HG03521 (cell line): ENCODE results near the gene PLEKHH2.
"Not testable (repeated sequence)": the region's sequence is repeated elsewhere in the genome, so short reads cannot be mapped to it uniquely, and the experiment has no call there.

Experiments
- ATAC-seq: cut with Tn5 transposase; IDR thresholded peaks from one replicate; pipeline ENCODE4 v1.9.1; 2021; ENCODE audit warnings: mild to moderate bottlenecking, moderate library complexity; ENCODE audit not compliant: unreplicated experiment

PLEKHH2 gene

GRCh38 chr2:43636153-43636552 lies 907 bp upstream of the PLEKHH2 start:
- ATAC-seq = not testable (repeated sequence)

DNA sequence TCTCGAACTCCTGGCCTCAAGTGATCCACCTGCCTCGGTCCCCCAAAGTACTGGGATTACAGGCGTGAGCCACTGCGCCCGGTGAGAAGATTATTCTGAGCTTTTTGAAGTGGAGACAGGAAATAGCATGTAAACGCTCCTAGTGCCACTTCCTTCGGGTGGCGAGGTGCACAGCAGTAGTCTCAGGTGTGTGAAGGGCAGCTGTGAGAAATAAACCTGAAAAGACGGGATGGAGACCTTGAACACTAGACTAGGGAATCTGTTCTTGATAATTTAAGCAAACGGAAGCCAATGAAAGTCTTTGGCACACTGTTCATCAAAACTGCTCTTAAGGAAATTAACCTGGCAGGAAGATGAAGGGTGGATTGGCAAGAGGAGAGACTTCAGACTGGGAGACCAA lies 439 bp upstream of the PLEKHH2 start:
- ATAC-seq = no peak

DNA sequence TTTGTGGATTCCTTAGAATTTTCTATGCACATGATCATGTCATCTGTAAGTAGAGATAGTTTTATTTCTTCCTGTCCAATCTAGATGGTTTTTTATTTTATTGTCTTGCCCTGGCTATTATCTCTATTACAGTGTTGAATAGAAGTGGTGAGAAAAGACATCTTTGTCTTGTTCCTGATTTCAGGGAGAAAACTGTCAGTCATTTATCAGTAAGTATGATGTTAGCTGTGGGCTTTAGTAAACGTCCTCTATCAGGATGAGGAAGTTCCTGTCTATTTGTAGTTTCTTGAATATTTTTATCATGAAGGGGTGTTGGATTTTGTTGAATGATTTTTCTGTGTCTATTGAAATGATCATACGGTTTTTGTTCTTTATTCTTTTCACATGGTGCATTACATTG lies 5.3 kb downstream of the PLEKHH2 start:
- ATAC-seq = no peak

GRCh38 chr2:43643680-43644079 lies 6.6 kb downstream of the PLEKHH2 start:
- ATAC-seq = no peak

DNA sequence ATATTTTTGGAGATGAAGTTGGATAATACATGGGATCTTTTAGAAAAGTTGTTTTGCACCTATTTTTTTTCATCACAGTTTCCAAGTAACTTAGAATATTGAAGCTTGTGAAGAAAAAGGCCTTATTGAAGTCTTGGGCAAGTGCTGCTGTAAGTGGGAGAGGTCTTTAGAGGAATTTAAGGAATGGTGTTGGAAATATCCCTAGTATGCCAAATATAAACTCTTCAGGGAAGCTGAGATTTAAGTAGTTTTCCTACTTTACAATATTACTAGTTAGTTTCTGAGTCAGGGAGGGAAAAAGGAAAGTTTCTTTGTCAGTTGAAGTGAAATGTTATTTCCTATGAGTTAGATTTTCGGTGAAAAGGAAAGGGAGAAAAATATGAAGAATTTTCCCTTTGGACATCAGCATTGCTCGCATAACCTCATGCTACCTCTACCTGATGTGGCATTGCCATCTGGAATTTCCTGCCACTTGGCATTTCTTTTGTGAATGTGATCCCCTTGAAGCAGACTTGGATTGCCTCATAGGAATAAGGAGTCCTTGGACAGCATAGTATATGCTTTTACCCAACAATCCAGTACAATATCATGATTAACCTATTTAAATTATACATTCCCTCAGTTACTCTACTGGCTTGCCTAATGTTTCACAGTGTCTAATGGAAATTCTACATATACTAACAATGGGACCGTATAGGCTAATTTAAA lies 12.1 kb downstream of the PLEKHH2 start:
- no peak for ATAC-seq

GRCh38 chr2:43653506-43653905 lies 16.4 kb downstream of the PLEKHH2 start:
- ATAC-seq = no peak

- no peak for ATAC-seq
Measured at GRCh38 chr2:43657241-43657640, 20.2 kb downstream of the PLEKHH2 start.

DNA sequence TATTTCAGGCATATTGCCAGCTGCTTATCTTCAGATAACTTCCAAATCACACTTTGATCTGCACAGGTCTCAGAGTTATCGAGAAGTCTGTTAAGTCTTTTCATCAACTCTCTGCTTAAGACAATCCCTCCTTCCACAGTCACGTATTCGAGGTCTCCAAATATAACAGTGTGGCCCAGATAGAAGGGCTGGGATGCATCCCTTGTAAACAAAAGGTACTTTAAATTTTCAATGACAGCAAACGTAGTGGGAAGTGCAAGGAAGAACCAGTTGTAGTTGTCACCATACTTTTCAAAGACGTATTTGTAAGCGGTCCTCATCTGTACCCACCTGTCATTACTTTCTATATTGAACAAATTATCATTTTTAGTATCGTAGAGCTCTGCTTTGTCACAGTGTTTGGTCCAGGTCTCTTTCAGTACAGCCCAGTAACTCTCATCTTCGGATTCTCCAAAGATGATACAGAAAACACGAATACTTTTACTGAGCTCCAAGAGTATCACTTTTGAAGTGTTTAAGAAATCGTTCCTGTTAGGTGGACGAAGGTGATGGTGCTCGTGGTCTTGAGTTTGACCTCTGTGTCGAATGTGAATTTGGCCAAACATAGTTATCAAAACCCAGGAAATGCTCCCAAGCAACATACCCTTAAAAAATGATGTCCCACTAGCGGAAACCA lies 38.7 kb downstream of the PLEKHH2 start:
- no peak for ATAC-seq

GRCh38 chr2:43676322-43677050 lies 39.4 kb downstream of the PLEKHH2 start, which contains the start of gene C1GALT1C1L:
C1GALT1C1L (minus strand) TSS chr2:43676429; CDS start chr2:43676322, 107 bp downstream.
- no peak for ATAC-seq

- not testable (repeated sequence) for ATAC-seq
Measured at GRCh38 chr2:43677783-43678182, 40.7 kb downstream of the PLEKHH2 start.

- no peak for ATAC-seq
Measured at GRCh38 chr2:43685357-43685756, 48.3 kb downstream of the PLEKHH2 start.

DNA sequence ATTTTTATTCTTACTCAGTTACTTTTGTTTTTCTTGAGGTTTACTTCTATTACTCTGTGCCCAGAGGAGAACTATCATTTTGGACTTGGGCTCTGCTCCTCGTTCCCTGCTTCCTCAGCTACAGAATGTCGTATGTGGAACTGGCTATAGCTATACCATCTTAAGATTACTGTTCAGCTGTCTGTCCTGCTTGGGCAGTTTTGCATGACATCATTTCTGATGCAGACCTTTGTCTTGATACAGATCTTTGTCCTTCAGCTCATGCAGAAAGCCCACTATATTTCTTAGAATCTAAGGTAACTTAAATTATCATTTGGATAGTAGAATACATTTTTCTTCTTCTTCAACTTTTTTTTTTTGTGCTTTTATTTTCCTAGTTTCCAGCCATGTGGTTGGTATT lies 52.9 kb downstream of the PLEKHH2 start:
- ATAC-seq = no peak

- no peak for ATAC-seq
Measured at GRCh38 chr2:43692428-43692994, 55.5 kb downstream of the PLEKHH2 start.

GRCh38 chr2:43698140-43698539 lies 61.1 kb downstream of the PLEKHH2 start:
- not testable (repeated sequence) for ATAC-seq

DNA sequence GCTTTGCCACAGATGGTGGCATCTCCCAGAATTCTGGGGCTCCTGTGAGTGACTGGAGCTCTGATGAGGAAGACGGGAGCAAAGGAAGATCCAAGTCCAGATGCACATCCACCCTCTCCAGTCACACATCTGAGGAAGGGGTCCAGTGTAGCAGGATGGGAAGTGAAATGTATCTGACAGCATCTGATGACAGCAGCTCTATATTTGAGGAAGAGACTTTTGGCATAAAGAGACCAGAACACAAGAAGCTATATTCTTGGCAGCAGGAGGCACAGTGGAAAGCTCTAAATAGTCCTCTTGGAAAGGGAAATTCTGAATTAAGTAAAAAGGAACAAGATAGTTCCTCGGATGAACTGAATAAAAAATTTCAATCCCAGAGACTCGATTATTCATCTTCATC lies 62.7 kb downstream of the PLEKHH2 start:
- ATAC-seq = no peak

DNA sequence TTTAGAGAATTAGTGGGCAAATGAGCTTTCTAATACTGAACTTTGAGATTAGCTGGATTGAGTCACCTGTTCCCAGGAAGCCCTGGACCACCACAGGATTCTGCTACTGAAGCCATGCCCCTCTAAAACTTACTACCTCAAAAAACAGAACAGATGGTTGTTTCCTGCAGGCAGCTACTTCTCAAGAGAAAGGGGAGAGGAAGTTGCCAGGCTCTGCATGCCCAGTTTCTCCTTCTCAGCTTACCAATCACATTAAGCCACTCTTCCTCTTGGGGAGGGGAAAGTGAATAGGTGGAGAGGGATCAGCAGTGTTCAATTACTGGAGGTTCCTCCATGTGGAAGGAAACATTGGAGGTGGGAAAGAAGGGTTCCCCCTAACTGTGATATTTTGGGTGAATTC lies 64.1 kb downstream of the PLEKHH2 start:
- ATAC-seq = no peak

GRCh38 chr2:43707255-43708015 lies 70.4 kb downstream of the PLEKHH2 start:
- no peak for ATAC-seq

GRCh38 chr2:43708178-43708577 lies 71.1 kb downstream of the PLEKHH2 start:
- ATAC-seq = no peak

DNA sequence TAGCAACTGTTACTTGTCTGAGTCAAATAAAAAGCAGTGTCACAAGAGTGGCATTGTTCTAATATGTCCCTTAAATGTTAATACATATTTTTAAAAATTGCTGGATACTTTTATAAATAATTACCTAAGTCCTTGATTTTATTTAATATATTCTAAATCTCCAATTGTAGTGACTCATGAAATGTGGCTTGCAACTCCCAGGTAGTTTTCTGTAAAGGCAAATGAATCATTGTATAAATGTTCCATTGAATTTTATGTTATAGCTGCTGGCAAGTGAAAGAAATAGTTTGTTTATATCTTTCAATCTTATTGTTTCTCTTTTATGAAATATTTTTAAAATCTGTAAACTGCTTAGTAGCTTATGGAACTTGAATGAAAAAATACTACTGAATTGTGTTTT lies 71.8 kb downstream of the PLEKHH2 start:
- no peak for ATAC-seq

GRCh38 chr2:43710866-43711265 lies 73.8 kb downstream of the PLEKHH2 start:
- no peak for ATAC-seq

DNA sequence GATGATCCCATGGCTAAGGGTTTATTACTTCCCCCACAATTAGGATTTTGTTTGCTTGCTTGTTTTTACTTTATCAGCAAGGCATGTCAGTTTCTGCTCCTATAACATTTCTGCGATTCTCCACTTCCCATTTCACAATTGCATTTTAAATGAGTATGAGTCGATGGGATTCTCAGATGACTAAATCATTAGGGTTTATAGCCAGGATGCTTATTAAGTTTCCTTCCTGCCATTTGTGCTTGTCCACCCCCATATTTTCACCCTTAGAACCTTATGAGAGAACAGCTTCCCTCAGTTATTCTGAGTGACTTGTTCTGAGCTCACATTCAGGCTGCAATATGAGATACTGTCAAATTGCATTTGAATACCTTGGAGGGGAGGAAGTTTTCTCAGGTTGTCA lies 77.1 kb downstream of the PLEKHH2 start:
- ATAC-seq = no peak
